Heart right ventricle (tissue), 16 donors: Measurements from ENCODE around the gene HINFP. TPM values are rescaled to one million over a fixed set of nuclear protein-coding genes. Genes with fewer than 3 reads are reported as not detected.

ENCODE experiments used
- ATAC-seq, 8 donors: fragments of 200-7000 bp; cut with Tn5 transposase; one replicate each; pipeline ENCODE4 v1.9.1; 2020; ENCODE audit warnings: mild to moderate bottlenecking in 8 of 8, moderate library complexity in 8 of 8, moderate number of reproducible peaks in 1 of 8
- DNase-seq, 2 donors: peaks; one replicate each; pipeline ENCODE4 v3.0.0-alpha.2; 2020
- H3K27ac ChIP-seq, 10 donors: fragments of 200-600 bp; sonication (generic) in 2 of 10; one replicate each; pipeline versions ENCODE4 v1.5.0 to v1.8.0; 2020 to 2022; ENCODE audit warnings: mild to moderate bottlenecking in 3 of 10
- H3K27me3 ChIP-seq, 7 donors: fragments of 200-600 bp; one replicate each; pipeline ENCODE4 v1.8.0; 2021 to 2022; ENCODE audit warnings: mild to moderate bottlenecking in 2 of 7
- H3K36me3 ChIP-seq, 9 donors: fragments of 200-600 bp; sonication (generic) in 1 of 9; one replicate each; pipeline versions ENCODE4 v1.5.0 to v1.8.0; 2020 to 2022; ENCODE audit warnings: mild to moderate bottlenecking in 2 of 9
- H3K4me1 ChIP-seq, 9 donors: fragments of 200-600 bp; sonication (generic) in 1 of 9; one replicate each; pipeline versions ENCODE4 v1.5.0 to v1.8.0; 2020 to 2022; ENCODE audit warnings: mild to moderate bottlenecking in 4 of 9
- H3K4me3 ChIP-seq, 10 donors: fragments of 200-600 bp; sonication (generic) in 2 of 10; one replicate each; pipeline versions ENCODE4 v1.5.0 to v1.8.0; 2020 to 2022; ENCODE audit warnings: mild to moderate bottlenecking in 7 of 10, moderate library complexity in 2 of 10
- H3K9me3 ChIP-seq, 11 donors: fragments of 200-600 bp in 10 of 11; sonication (generic) in 2 of 11; one replicate each; pipeline versions ENCODE4 v1.5.0 to v1.8.0; 2013 to 2022; ENCODE audit warnings: mild to moderate bottlenecking in 2 of 11, control low read depth in 1 of 11, moderate library complexity in 1 of 11
- WGBS, 2 donors: extraction: QIAGEN DNeasy Blood & Tissue Kit; methylation state at CpG; one replicate each; pipeline ENCODE4 v1.1.7; 2013; ENCODE audit warnings: inconsistent platforms in 1 of 2; 5-methylcytosine and 5-hydroxymethylcytosine counted together
- intact Hi-C, 10 donors: fragments of 100-400 bp; cut with DNase I; formaldehyde crosslinking; loops; one replicate each; pipeline versions ENCODE4 v1.11.1 to v1.14.2; 2022
- polyA plus RNA-seq, 2 donors: library from polyadenylated mRNA; stranded (reverse); fragments of 200-250 nt; gene quantifications; one replicate each; pipeline ENCODE4 v1.2.3, GENCODE V29; 2013
- total RNA-seq, 10 donors: library from RNA; stranded (reverse); fragmentation: NEBNext Ultra II Directional in 3 of 10; extraction: Animal tissue kit (Norgen Biotek cat#: 25700) in 3 of 10; gene quantifications; one replicate each; pipeline versions ENCODE4 v1.2.1 to v1.2.4, GENCODE V29; 2021 to 2023
- TF ChIP-seq, protein P1 (sequence below), 9 donors: fragments of 200-600 bp; sonication (generic) in 2 of 9; IDR thresholded peaks; one replicate each; pipeline versions ENCODE4 v1.5.0 to v1.8.0; 2021 to 2022; ENCODE audit warnings: antibody characterized with exemption in 9 of 9, mild to moderate bottlenecking in 5 of 9, moderate library complexity in 1 of 9
- donor health status: Arrhythmogenic right ventricular cardiomyopathy.
- donor health status: ischemic (EF 13 %, LVEDD 7.1; RV severe dilation, severe dysfunction).
- donor health status: healthy with polysubstance abuse.
- donor health status: DM: no; HTN: yes; CAD: no.
- donor health status: DM: no; HTN: no; CAD: no.
- donor health status: ischemic (EF 25% LVEDD 6.9; RV normal size, moderate dysfunction).
- donor health status: ischemic (EF 25% LVEDD 5.7; RV mildly dilated, moderate dysfunction).
- donor health status: healthy.
- donor health status: DM: yes; HTN: yes; CAD: no.
- donor health status: Ischemic cardiomyopathy.
- donor health status: ischemic (EF 35%, LVEDD 5.7; RV mildly dilated, moderate dysfunction).
- donor health status: nonischemic (EF 11% LVEDD 7.7; RV severe dilation, severe dysfunction).
- donor health status: DM: yes; HTN: yes; CAD: no.
- donor health status: PGD.
- donor health status: ischemic (EF 29% LVEDD 5.4; RV normal size, mild dysfunction).
- donor health status: nonischemic (EF 23%, LVEDD 6.1; RV moderate dilation, normal function).

The HINFP gene
- total and polyA plus RNA-seq, 12 donors: 8.6 to 18.1 (median 11.5) TPM

DNA sequence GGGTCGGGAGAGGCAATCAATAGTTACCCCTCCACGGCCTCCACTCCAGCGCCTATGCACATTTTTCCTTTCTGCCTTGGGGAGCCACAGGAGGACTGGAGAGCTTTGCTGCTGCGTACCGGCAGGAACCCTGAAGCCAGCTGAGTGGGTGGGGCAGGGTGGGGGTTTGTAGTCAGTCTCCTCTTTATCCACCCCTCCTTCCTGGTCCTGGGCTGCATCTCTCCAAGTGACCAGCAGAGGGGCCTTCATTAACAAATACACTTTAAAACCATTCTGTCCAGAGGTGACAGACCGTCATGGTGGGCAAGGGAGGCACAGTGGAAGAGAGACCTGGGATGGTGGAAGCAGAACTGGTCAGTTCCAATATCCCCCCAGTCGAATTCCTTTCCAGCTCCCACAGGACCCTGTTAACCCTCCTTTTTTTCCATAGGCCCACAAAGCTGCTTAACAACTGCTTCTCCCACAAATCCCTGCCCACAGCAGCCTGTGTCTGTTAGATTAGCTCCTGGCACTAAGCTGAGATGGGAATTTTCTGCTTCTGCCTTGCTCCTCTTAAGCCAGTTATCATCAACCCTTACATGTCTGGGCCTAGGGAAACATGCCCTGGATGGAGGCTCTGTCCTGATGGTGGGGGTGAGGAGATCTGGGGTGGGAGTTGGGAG, 23.6 kb downstream of the HINFP start:
- peak; percentile 44 to 53 for DNase-seq
- Histone ChIP-seq H3K4me3 (no peak overlapping the region), H3K36me3 (no peaks in the 10 kb centered on the region), H3K4me1 (peaks cover 0 to 20% (median 11%) of the 10 kb centered on the region in 9 donors), H3K27me3 (peaks cover 0 to 49% (median 18%) of the 10 kb centered on the region in 7 donors), H3K27ac (no peak overlapping the region), H3K9me3 (no peaks in the 10 kb centered on the region)
- TF ChIP-seq, protein P1, sequence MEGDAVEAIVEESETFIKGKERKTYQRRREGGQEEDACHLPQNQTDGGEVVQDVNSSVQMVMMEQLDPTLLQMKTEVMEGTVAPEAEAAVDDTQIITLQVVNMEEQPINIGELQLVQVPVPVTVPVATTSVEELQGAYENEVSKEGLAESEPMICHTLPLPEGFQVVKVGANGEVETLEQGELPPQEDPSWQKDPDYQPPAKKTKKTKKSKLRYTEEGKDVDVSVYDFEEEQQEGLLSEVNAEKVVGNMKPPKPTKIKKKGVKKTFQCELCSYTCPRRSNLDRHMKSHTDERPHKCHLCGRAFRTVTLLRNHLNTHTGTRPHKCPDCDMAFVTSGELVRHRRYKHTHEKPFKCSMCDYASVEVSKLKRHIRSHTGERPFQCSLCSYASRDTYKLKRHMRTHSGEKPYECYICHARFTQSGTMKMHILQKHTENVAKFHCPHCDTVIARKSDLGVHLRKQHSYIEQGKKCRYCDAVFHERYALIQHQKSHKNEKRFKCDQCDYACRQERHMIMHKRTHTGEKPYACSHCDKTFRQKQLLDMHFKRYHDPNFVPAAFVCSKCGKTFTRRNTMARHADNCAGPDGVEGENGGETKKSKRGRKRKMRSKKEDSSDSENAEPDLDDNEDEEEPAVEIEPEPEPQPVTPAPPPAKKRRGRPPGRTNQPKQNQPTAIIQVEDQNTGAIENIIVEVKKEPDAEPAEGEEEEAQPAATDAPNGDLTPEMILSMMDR (IDR thresholded peaks at IDR 0.05): peak; percentile 44 to 74 (median 68)
- intact Hi-C loops: loop anchor here (2.0 to 10.0 kb wide), 6 partner anchors 47 to 180 kb away; no protein-coding TSS in a partner anchor
- ATAC-seq: peak; percentile 48 to 82 (median 78)
- WGBS, 2 donors: 13 to 14% methylated on average over 7 of the region's 7 CpGs

DNA sequence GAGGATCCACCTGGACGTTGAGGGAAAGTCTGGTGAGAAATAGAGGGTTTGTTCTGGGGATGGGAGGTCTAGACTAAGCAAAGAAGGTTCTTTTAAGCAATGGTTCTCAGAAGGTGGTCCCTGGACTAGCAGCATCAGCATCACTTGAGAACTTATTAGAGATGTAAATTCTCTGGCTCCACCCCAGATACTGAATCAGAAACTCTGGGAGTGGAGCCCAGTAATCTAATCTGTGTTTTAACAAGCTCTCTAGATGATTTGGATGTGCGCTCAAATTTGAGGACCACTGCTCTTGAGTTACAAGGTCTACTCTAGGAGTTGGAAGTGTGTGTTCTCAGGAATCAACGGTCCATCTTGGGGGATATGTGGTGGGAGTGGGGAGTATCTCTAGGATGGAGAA, 24.2 kb downstream of the HINFP start:
- TF ChIP-seq, protein P1 (IDR thresholded peaks at IDR 0.05): no peak
- ATAC-seq (no peak), DNase-seq (no peak)
- intact Hi-C loops: loop anchor here (2.0 to 10.0 kb wide), 6 partner anchors 47 to 179 kb away; no protein-coding TSS in a partner anchor
- Histone ChIP-seq H3K27ac (no peak overlapping the region), H3K4me1 (peaks cover 0 to 21% (median 11%) of the 10 kb centered on the region in 9 donors), H3K9me3 (no peaks in the 10 kb centered on the region), H3K36me3 (no peaks in the 10 kb centered on the region), H3K27me3 (peaks cover 0 to 55% (median 18%) of the 10 kb centered on the region in 7 donors), H3K4me3 (no peak overlapping the region)
- 40 to 44% methylated on average over 3 of the region's 3 CpGs for WGBS, 2 donors

DNA sequence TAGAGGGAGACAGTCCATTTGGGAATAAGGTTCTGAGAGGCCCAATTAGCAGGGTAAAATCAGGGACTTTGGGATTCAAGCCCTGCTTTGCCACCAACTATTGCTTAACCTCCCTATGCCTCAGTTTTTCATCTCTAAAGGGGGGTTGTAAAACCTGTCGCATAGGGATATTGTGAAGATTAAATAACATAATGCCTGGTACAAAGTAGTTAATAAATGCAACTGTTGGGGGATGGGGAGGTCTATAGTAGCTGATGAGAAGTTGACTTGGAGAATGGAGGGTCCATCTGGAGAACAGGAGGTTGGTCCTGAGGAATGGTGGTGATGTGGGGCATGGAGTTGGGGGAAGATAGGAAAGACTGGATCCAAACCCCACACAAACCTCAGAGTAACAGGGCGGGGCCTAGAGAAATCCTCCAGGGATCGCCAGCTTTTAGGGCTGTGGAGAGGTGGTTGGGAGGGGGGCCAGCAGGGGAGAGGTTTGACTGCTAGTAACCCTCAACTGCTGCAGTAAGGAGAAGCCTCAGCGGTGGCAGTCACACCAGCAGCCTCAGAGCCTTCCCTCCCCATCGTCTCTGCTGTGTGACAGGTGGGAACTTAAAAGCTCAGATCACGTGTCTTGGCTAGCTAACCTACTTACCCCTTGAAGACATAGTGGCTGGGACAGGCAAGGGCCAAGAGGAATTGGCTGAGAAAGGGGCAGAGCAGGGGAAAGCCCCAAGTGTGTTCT, 26.4 kb downstream of the HINFP start:
- TF ChIP-seq, protein P1 (IDR thresholded peaks at IDR 0.05): no peak
- ATAC-seq (no peak), DNase-seq (no peak)
- no peak overlapping the region for H3K27ac ChIP-seq
- H3K27me3 ChIP-seq: peaks cover 0 to 72% (median 18%) of the 10 kb centered on the region in 7 donors
- no peak overlapping the region for H3K4me3 ChIP-seq
- intact Hi-C loops: loop anchor here in 7 of 10 donors (5.0 to 10.0 kb wide), 5 partner anchors 45 to 177 kb away; no protein-coding TSS in a partner anchor
- no peaks in the 10 kb centered on the region for H3K36me3 ChIP-seq
- no peaks in the 10 kb centered on the region for H3K9me3 ChIP-seq
- WGBS, 2 donors: 68 to 77% methylated on average over 6 of the region's 6 CpGs
- H3K4me1 ChIP-seq: peaks cover 0 to 24% (median 11%) of the 10 kb centered on the region in 9 donors

DNA sequence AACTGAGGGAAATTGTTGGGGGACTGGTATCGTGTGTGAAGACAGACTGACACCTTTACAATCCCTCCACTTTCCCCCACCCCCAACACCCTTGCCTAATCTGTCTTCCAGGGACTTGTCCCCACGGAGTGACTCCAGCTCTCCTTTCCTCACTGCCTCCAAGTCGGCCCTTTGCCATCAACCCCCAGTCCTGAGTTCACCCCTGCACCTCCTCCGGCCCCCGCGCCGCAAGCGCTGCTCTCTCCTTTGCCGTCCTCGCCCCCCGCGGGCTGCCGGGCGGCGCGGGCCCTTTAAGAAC, 27.3 kb downstream of the HINFP start:
- Histone ChIP-seq H3K27me3 (peaks cover 0 to 77% (median 18%) of the 10 kb centered on the region in 7 donors), H3K27ac (peak overlapping the region in 1 of 10 donors; percentile 10), H3K4me1 (peaks cover 0 to 24% (median 11%) of the 10 kb centered on the region in 9 donors), H3K9me3 (no peaks in the 10 kb centered on the region), H3K4me3 (peak overlapping the region; percentile 8 to 68 (median 62)), H3K36me3 (no peaks in the 10 kb centered on the region)
- ATAC-seq (peak in 1 of 8 donors; percentile 19), DNase-seq (no peak)
- 2 to 3% methylated on average over 16 of the region's 16 CpGs for WGBS, 2 donors
- TF ChIP-seq, protein P1 (IDR thresholded peaks at IDR 0.05): no peak
- intact Hi-C loops: loop anchor here in 7 of 10 donors (5.0 to 10.0 kb wide), 5 partner anchors 44 to 176 kb away; no protein-coding TSS in a partner anchor
